ENCODE measurements around the gene RERE.

- TF ChIP-seq POLR2AphosphoS5 (IDR thresholded peaks at IDR 0.05; ENCODE audit: insufficient read depth, low read depth, low read length) (no peak), MYC (IDR thresholded peaks at IDR 0.05; ENCODE audit: low read depth, low read length) (no peak), CTCF (IDR thresholded peaks at IDR 0.05; ENCODE audit: extremely low read depth in 1 of 2, insufficient read depth in 1 of 2, low read depth in 1 of 2, low read length in 2 of 2) (no peak), MAX (IDR thresholded peaks at IDR 0.05; ENCODE audit: insufficient read depth, insufficient read length) (no peak), POLR2A (IDR thresholded peaks at IDR 0.05; ENCODE audit: low read depth, low read length) (no peak), EZH2 (IDR thresholded peaks at IDR 0.05; ENCODE audit: borderline replicate concordance, low read depth, low read length, severe bottlenecking) (no peak), FOS (IDR thresholded peaks at IDR 0.05; ENCODE audit: borderline replicate concordance, insufficient read depth, low read length) (no peak)
These were observed 412.7 kb downstream of the RERE start for GRCh38 chr1:8404460-8405370.
